HG03378 (cell line): ENCODE measurements around the gene POFUT1.
"Not testable (repeated sequence)": the region's sequence is repeated elsewhere in the genome, so short reads cannot be mapped to it uniquely, and the experiment has no call there.

Source experiments
- ATAC-seq: cut with Tn5 transposase; IDR thresholded peaks from one replicate; pipeline ENCODE4 v1.9.1; 2021; ENCODE audit warnings: mild to moderate bottlenecking, moderate library complexity; ENCODE audit not compliant: unreplicated experiment

Gene POFUT1

DNA sequence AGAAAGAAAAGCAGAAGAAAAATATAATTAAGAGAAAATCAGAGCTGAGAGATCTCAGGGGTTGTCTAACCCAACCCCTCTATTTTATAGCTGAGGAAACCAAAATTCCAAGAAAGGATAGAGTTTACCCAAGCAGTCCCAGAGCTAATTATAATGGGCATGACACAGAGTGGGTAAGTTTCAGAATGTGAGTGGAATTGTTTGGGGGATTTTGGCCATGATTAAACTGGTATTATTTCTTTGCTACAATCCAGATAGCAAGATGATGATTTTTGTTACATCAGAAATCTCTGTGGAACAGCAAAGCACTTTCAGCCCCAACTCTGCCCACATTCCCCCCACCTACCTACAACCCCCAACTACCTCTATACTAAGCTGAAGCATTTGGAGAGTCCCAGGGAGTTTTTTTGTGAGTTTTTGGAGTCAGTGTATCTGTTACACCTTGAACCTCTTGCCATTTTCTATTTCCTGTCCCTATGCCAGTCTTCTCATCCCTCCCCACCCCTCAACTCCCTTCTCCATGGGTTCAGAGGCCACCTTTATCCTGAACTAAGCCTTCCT, 24.7 kb downstream of the POFUT1 start:
- no peak for ATAC-seq

DNA sequence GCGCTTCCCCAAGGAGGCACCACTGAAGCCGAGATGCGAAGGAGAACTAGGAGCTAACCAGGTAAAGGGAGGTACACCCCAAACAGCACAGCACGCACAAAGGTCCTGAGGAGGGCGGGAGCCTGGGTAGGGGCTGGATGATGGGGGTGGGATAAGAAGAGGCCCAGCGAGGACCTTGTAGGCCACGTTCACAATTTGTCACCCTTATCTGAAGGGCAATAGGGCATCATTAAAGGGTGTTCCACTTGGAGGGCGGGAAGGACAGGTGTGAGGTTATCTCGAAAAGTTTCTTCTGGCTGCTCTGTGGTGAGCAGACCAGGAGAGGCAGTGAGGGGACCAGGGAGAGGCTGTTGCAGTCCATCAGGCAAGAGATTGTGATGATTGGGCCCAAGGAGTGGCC, 25.6 kb downstream of the POFUT1 start:
- no peak for ATAC-seq

DNA sequence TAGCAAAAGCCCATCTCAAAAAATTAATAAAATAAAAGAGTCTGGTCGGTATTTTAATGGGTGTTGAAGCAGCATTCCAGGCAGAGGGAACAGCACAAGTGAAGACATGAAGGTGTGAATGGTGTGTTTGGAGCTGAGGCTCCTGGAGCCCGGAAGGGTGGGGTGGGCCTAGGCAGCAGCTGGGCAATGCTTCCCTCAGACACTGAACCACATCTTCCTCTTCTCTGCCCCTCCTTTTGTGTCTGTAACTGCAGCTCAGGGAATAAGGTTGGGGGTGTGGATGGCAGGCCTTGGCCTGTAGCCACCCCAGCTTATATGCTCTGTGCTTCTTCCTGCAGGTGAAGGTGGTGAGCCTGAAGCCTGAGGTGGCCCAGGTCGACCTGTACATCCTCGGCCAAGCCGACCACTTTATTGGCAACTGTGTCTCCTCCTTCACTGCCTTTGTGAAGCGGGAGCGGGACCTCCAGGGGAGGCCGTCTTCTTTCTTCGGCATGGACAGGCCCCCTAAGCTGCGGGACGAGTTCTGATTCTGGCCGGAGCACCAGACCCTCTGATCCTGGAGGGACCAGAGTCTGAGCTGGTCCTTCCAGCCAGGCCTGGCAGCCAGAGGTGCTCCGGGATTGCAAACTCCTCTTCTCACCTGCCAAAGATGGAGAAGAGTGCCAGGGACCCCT, 26.6 kb downstream of the POFUT1 start:
- no peak for ATAC-seq

DNA sequence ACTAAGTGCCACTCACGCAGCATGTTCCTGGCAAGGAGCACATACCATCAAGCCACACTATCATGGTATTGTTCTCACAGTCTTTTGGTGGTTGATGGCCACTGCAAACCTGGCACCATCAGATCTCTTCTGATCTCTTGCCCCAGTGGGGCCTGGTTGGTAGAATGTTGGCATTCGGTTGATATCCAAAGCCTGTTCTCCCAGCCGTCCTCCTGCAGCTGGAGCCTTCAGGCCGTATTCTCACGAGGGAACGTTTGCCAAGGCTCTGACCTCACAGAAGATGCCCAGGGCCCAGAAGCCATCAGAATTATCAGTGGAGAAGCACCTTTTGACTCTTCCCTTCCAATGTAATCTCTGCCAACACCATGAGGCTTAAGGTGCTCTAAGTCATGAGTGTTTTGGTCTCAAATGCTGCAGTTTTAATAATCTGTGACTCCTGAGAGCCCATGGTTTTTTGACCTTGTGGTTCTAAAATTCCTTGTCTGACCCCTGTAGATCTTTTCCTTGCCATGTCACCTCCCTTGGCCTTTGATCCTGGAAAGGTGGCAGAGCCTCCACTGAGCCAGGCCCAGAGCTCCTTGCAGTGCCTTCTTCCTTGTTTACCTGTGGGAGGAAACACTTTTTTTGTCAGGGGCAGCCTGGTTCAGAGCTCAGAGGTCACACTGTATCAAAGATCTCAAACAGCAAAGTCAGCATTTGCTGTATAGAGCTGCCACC, 27.8 kb downstream of the POFUT1 start:
- ATAC-seq = no peak

DNA sequence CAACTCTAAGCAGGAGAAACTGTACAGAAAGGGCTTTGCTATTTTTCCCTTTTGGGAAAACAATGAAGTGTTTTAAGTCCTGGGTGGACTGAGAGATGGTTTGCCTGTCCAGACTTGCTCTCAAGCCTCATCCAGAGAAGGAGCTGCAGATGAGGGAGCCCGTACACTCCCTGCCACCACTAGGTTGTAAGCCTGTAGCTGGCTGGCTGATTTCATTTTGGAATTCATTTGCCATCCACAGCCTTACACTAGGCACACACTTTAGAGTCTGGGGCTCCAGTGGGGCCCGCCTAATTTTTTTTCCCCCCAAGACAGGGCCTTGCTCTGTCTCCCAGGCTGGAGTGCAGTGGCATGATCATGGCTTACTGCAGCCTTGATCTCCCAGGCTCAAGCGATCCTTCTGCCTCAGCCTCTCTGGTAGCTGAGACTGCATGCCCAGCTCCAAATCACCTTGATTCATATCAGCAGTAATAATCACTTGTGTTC, 28.4 kb downstream of the POFUT1 start:
- ATAC-seq = no peak

DNA sequence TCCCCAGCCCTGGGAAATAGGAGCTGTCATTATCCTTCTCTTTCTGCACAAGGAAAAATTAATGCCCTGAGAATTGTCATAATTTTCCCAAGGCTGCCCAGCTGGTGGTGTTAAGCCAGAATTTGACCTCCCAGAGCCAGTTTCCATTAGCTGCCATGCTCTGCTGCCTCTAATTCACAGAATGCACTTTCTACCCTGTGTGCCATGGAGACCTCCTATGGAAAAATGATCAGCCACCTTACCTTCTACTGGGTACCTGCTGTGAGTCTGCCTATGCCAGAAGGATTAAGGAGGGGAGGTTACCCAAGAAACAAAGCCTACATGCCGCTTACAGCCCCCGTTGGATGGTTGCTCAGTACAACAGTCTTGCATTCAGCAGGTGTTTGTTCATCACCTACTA, 29.1 kb downstream of the POFUT1 start:
- no peak for ATAC-seq

DNA sequence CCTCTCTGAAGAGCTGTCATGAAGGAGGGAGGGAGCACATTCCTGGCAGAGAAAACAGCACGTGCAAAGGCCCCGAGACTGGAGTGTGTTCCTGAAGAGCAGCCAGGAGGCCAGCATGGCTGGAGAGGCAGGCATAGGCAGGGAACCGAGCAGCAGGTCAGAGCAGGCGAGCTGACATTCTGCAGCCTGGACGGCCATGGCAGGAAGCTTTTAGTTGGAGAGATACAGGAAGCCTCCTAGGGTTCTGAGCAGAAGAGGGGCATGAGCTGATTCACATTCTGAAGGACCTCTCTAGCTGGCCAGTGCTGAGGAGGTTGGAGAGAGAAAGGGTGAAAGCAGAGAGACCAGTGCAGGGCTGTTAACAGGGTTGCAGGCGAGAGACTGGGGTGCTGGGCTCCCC, 29.7 kb downstream of the POFUT1 start:
- no peak for ATAC-seq

DNA sequence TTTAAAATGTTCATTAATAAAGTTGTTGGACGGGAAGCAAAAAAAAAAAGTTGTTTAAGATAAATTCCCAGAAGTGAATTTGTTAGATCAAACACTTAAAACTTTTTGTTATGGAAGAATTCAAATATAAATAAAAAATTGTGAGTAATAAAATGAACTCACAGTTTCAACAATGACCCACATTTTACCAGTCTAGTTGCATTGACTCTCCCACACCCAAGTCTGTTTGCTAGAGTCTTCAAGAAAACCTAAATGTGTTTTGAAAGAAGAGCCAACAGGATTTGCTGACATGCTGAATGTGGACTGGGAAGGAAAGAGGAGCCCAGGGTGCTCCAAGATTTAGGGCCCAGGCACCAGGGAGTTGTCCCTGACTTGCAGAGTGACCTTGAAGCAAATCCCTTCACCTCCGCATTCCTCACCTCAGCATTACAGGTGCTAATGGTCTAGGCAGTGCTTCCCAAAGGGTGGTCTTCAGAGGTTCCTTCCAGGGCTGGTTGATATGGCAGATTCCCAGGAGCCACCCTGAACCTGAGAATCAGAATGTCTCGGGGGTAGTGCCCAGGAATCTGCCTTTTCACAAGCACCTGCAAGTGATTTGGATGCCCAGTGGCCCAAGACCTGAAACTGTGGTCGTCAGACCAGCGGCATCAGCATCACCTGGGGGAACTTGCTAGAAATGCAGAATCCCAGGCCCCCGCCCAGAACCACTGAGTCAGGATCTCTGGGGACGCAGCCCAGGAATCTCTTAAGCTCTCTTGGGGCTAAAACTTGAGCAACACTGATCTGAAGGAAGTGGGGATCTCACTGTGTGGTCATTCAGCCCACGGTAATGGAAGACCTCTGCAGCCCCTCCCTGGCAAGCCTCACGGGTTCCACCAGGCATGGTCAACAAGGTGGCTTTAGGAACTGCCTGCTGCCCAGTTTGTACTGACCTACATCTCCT, 31.1 kb downstream of the POFUT1 start:
- ATAC-seq = no peak

DNA sequence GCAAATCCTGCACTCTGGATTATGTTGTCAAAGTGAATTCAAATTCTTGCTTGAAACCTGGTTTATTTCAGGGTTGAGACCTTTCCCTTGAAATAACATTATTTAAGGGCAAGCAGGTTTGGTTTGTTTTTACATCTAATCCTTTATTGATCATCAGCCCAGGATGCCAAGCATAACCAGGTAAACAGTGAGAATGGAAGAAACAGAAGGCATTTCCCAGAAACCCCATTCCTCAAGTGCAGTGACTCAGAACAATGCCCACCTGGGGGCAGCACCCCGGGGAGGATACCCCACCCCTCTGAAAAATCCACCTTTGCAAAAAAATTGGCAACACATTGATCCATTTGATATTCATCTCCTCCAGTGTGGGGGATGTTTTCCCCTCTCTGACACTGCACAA, 32.5 kb downstream of the POFUT1 start:
- no peak for ATAC-seq

DNA sequence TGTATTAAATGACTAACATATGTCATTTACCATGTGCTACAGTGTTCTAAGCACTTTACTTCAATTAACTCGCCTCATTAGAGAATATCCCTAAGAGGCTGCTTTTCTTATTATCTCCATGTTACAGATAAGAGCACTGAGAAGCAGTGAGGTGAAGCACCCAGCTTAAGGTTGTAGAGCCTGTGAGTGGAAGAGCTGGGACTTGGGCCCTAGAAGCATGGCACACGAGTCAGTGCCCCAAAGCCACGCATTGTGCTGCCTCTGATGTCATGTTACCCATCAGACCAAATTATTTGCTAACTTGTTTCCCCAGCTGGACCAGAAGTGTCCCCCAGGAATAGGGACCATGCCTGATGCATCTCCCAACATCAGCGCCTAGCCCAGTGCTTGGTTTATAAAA, 34.1 kb downstream of the POFUT1 start:
- ATAC-seq = no peak

DNA sequence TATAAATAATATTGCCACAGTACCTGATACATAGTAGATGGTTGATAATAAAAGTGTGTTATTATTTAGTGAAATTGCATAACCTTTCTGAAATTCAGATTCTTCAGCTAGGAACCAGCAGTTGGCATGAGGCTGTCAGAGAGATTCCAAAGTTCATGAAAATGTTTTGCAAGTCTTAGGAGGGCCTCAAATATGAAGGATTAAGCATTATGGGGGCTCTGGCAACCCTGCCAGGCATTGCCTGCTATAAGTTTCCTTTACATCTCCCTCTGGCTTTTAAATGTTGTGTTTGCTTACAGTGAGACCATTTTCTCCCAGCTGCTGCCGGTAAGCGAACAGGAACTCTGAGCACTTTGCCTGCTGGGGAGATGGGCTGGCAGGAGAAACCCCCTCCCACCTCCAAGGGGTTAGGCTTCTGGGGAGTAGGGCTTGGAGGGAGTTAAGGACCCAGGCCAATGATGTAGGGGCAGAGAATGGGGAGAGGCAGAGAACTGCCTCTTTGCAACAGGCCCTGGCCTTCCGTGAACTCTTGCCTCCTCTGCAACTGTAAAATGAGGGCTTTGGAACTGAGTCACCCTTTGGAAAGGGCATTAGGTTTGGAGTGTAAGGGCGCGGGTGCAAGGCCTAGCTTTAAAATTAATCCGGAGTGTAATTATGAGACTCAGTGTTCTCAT, 36.6 kb downstream of the POFUT1 start:
- no peak for ATAC-seq

DNA sequence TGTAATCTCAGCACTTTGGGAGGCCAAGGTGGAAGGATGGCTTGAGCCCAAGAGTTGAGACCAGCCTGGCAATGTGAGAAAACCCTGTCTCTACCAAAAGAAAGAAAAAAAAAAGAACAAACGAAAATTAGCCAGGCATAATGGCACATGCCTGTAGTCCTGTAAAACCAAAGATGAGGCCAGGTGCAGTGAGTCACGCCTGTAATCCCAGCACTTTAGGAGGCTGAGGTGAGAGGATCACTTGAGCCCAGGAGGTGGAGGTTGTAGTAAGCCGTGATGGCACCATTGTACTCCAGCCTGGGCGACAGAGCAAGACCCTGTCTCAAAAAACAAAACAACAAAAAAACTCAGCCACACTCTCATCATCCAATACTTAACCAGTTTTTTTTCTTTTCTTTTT, 37.3 kb downstream of the POFUT1 start:
- ATAC-seq = no peak

DNA sequence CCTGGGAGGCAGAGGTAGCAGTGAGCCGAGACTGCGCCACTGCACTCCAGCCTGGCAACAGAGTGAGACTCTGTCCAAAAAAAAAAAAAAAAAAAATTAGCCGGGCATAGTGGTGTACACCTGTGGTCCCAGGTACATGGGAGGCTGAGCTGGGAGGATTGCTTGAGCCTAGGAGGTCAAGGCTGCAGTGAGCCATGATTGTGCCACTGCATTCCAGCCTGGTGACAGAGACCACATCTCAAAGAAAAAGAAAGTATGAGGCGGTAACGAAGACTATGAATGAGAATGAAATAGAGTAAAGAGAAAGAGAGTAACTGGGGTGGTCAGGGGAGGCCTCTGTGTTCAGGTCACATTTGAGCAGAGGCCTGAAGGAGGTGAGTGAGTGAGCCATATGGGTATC, 38.5 kb downstream of the POFUT1 start:
- not testable (repeated sequence) for ATAC-seq

DNA sequence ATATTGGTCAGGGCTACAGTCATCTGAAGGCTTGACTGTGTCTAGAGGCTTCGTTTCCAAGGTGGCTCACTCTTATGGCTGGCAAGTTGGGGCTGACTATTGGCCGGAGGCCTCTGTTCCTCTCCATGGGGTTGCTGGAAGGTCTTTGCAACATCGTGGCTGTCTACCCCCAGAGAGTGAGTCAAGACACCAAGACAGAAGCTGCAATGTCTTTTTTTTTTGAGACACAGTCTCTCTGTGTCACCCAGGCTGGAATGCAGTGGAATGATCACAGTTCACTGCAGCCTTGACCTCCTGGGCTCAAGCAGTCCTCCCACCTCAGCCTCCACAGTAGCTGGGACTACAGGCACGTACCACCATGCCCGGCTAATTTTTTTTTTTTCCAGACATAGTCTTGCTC, 40.4 kb downstream of the POFUT1 start:
- no peak for ATAC-seq

DNA sequence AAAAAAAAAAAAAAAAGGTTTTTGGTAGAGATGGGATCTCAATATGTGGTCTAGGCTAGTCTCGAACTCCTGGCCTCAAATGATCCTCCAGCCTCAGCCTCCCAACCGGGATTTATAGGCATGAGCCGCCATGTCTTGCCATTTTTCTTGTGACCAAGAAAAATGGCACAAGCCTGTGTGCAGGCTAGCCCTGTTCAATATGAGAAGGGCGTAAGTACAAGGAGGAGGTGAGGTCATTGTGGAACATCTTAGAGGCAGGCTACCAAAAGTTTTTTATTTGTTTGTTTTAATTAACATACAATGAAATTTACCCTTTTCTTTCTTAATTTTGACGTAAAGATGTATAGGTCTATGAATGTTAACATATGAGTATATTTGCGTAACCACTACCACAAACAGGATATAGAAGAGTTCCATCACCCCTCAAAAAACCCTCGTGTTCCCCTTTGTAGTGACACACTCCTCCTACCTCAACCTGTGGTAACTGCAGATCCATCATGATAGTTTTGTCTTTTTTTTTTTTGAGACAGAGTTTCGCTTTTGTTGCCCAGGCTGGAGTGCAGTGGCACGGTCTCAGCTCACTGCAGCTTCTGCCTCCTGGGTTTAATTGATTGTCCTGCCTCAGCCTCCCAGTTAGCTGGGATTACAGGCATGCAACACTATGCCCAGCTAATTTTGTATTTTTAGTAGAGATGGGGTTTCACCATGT, 41.5 kb downstream of the POFUT1 start:
- ATAC-seq = no peak

DNA sequence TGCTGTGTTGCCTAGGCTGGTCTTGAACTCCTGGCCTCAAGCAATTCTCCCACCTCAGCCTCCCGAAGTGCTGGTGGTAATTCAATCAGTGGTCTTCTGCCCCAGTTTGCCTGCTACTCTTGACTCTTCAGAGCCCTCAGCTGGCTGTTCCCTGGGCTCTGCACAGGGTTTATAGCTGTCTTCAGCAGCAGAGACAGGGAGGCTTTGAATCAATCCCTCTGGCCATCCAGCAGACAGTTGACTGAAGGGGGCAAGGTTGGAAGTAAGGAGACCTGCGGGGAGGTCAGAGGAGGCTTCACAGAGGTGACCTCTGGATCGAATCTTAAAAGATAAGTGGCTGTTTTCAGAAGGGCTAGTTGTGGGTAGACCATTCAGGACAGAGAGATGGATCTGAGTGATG, 43.8 kb downstream of the POFUT1 start:
- no peak for ATAC-seq

DNA sequence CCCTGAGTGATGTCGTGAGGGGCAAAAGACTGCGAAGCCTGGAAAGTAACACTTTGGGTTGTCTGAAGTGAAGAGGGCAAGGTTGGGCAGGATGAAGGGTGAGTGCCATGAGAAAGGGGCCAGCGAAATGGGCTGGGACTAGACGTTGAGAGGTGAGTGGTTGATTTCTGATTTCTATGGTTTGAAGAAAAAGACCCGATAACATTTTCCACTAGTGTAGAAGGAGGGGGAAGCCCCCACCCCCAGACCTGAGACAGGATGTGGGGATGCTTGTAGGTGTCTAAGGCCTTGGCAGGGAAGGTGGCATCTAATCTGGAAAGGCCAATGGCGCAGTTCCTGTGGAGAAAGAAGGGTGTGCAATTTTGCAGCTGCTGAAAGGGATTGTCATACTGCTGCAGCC, 44.5 kb downstream of the POFUT1 start:
- no peak for ATAC-seq

DNA sequence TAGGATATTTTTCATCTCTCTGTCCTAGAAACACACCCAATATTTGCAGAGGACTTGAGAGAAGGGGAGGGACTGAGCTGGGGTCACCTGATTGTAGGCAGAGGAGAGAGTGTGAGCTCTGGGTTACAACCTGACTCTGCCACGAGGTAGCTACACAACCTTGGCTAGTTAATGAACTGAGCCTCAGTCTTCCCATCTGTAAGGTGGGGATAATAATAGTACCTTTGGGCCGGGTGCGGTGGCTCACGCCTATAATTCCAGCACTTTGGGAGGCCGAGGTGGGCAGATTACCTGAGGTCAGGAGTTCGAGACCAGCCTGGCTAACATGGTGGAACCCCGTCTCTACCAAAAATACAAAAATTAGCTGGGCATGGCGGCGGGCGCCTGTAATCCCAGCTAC, 53.3 kb downstream of the POFUT1 start:
- not testable (repeated sequence) for ATAC-seq

DNA sequence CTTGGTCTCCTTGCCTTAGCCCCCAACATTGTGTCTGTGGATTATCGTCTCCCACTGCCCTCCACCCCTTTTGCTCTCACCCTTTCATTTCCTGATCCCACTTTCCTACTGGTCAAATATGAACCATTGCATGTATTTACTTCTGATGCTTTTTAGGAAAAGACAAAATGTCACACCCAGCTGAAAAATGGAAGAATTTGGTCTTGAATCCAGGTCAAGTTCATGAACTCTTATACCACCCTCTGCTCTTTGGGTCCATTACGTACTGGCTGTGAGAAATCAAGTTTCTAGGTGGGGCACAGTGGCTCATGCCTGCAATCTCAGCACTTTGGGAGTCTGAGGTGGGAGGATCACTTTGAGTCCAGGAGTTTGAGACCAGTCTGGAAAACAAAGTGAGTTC, 54.0 kb downstream of the POFUT1 start:
- ATAC-seq = no peak

DNA sequence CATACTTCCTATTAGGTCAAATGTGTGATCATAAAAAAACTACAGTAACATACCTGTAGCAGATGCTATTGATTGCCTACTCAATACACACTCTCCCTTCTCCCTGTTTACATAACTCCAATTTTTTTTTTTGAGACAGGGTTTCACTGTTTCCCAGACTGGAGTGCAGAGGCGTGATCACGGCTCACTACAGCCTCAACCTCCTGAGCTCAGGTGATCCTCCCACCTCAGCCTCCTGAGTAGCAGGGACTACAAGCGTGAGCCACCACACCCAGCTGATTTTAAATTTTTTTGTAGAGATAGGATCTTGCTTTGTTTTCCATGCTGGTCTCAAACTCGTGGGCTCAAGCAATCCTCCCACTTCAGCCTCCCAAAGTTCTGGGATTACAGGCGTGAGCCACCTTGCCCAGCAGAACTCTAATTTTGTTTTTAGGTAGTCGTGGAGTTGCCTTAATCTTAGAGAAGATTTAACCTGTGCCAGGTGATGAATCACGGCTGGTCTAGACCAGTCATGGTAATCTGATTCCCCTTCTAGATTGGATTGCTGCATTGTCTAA, 55.8 kb downstream of the POFUT1 start:
- ATAC-seq = no peak
